A549 (cell line): ENCODE measurements around the gene KCNH2. TPM values are rescaled to one million over a fixed set of nuclear protein-coding genes. Genes with fewer than 3 reads are reported as not detected.

Experiments used
- ATAC-seq, 2 experiments: fragments of 200-7000 bp in 1 of 2; fragments of >200 bp in 1 of 2; cut with Nextera tagmentation in 1 of 2; cut with Tn5 transposase in 1 of 2; 3 replicates each; pipeline versions ENCODE4 v1.8.0 to v1.9.1; 2018 to 2020; ENCODE audit warnings: mild to moderate bottlenecking in 1 of 2, moderate library complexity in 1 of 2
- CTCF ChIA-PET: fragments of 300-600 bp; sonication (Branson Sonifier 250); formaldehyde crosslinking; extraction: SDS; loops from one replicate; lab custom pipeline; 2021; ENCODE audit warnings: antibody characterized with exemption, inconsistent platforms; lab: Yijun Ruan, JAX
- POLR2A ChIA-PET: fragments of 350-600 bp; formaldehyde crosslinking; extraction: SDS; loops from one replicate; lab custom pipeline; 2021; ENCODE audit warnings: antibody characterized with exemption, inconsistent platforms; lab: Yijun Ruan, JAX
- DNase-seq, 2 experiments: peaks; one replicate each; pipeline versions ENCODE4 v3.0.0 to v3.0.0-alpha.2; 2011 to 2016; ENCODE audit warnings: low read depth in 1 of 2, low spot score in 1 of 2
- FAIRE-seq: peaks from 2 replicates; lab custom pipeline; 2011; peaks lifted over from hg19 to GRCh38; lab: Jason Lieb, UNC
- H3K27ac ChIP-seq, 2 experiments: fragments of >200 bp; sonication (Bioruptor Twin); formaldehyde crosslinking; 3 replicates each; pipeline ENCODE4 v1.5.1; 2016 to 2017
- H3K4me1 ChIP-seq: fragments of >200 bp; sonication (Bioruptor Twin); formaldehyde crosslinking; 3 replicates; pipeline ENCODE4 v1.6.1; 2016
- H3K4me2 ChIP-seq: fragments of >200 bp; sonication (Bioruptor Twin); formaldehyde crosslinking; 3 replicates; pipeline ENCODE4 v1.6.1; 2016
- H3K4me3 ChIP-seq: fragments of >200 bp; sonication (Bioruptor Twin); formaldehyde crosslinking; 3 replicates; pipeline ENCODE4 v1.5.1; 2016
- H3K9me3 ChIP-seq: fragments of >200 bp; sonication (Bioruptor Twin); formaldehyde crosslinking; 3 replicates; pipeline ENCODE4 v1.6.1; 2016
- CBX2 ChIP-seq: fragments of 200-600 bp; sonication (generic); IDR thresholded peaks from 2 replicates; pipeline ENCODE4 v1.6.1; 2016; ENCODE audit warnings: low read depth, mild to moderate bottlenecking, borderline replicate concordance
- CEBPB ChIP-seq, 2 experiments: fragments of >200 bp in 1 of 2; sonication (Bioruptor Twin) in 1 of 2; formaldehyde crosslinking in 1 of 2; IDR thresholded peaks; 2 replicates each; pipeline ENCODE4 v1.6.1; 2012 to 2016
- E2F6 ChIP-seq: IDR thresholded peaks from 2 replicates; pipeline ENCODE4 v1.6.1; 2012; ENCODE audit warnings: low read depth, borderline replicate concordance
- ELK1 ChIP-seq: fragments of 150-350 bp; IDR thresholded peaks from 2 replicates; pipeline ENCODE4 v1.6.1; 2014; ENCODE audit warnings: low read depth, mild to moderate bottlenecking, low read length
- ESRRA ChIP-seq: fragments of 150-350 bp; IDR thresholded peaks from 2 replicates; pipeline ENCODE4 v1.6.1; 2014; ENCODE audit warnings: mild to moderate bottlenecking, low read length, borderline replicate concordance
- FOSL2 ChIP-seq, 2 experiments: fragments of 450-650 bp in 1 of 2; fragments of >200 bp in 1 of 2; sonication (Bioruptor Twin) in 1 of 2; formaldehyde crosslinking; IDR thresholded peaks; 2 replicates each; pipeline versions ENCODE4 v1.5.0 to v1.6.1; 2016 to 2020; ENCODE audit warnings: mild to moderate bottlenecking in 1 of 2, moderate library complexity in 1 of 2
- GATA3 ChIP-seq: IDR thresholded peaks from 2 replicates; pipeline ENCODE4 v1.6.1; 2012; ENCODE audit warnings: borderline replicate concordance
- HES2 ChIP-seq: fragments of >200 bp; sonication (Bioruptor Twin); formaldehyde crosslinking; IDR thresholded peaks from 2 replicates; pipeline ENCODE4 v1.6.1; 2016
- HMGXB4 ChIP-seq: fragments of 250-450 bp; sonication (Bioruptor Pico); IDR thresholded peaks from 2 replicates; pipeline ENCODE4 v1.5.0; 2021; ENCODE audit warnings: mild to moderate bottlenecking, moderate library complexity, borderline replicate concordance
- HOXB5 ChIP-seq: fragments of 250-450 bp; sonication (Bioruptor Pico); IDR thresholded peaks from 2 replicates; pipeline ENCODE4 v1.5.0; 2020; ENCODE audit warnings: mild to moderate bottlenecking, moderate library complexity
- KDM1A ChIP-seq: fragments of 200-600 bp; sonication (generic); IDR thresholded peaks from 2 replicates; pipeline ENCODE4 v1.6.1; 2016; ENCODE audit warnings: low read depth, mild to moderate bottlenecking
- MAFK ChIP-seq: fragments of 450-650 bp; IDR thresholded peaks from 2 replicates; pipeline ENCODE4 v1.6.1; 2014; ENCODE audit not compliant: partially characterized antibody
- NPAS2 ChIP-seq: fragments of 250-450 bp; sonication (Bioruptor Pico); IDR thresholded peaks from 2 replicates; pipeline ENCODE4 v1.8.0; 2022; ENCODE audit warnings: mild to moderate bottlenecking, moderate library complexity, borderline replicate concordance
- NR3C1 ChIP-seq: fragments of >200 bp; sonication (Bioruptor Twin); formaldehyde crosslinking; IDR thresholded peaks from 3 replicates; pipeline ENCODE4 v1.6.1; 2017
- PHF8 ChIP-seq: fragments of 200-600 bp; sonication (generic); IDR thresholded peaks from 2 replicates; pipeline ENCODE4 v1.6.1; 2016; ENCODE audit warnings: low read depth, mild to moderate bottlenecking, antibody characterized with exemption, moderate library complexity, borderline replicate concordance
- POLR2A ChIP-seq: IDR thresholded peaks from 2 replicates; pipeline ENCODE4 v1.6.1; 2012; ENCODE audit warnings: mild to moderate bottlenecking, low read length
- RARB ChIP-seq: fragments of 250-450 bp; sonication (Bioruptor Pico); IDR thresholded peaks from 2 replicates; pipeline ENCODE4 v1.8.0; 2021; ENCODE audit warnings: mild to moderate bottlenecking, moderate library complexity
- RFX5 ChIP-seq: fragments of 450-650 bp; IDR thresholded peaks from 2 replicates; pipeline ENCODE4 v1.7.1; 2014; ENCODE audit warnings: antibody characterized with exemption, mild to moderate bottlenecking, moderate library complexity
- RNF2 ChIP-seq: fragments of 200-600 bp; sonication (generic); IDR thresholded peaks from 2 replicates; pipeline ENCODE4 v1.6.1; 2016; ENCODE audit warnings: low read depth, mild to moderate bottlenecking, antibody characterized with exemption, moderate library complexity, borderline replicate concordance
- ZC3H11A ChIP-seq: fragments of 450-650 bp; IDR thresholded peaks from 2 replicates; pipeline ENCODE4 v1.6.1; 2014; ENCODE audit warnings: antibody characterized with exemption, mild to moderate bottlenecking
- WGBS: methylation state at CpG from one replicate; pipeline ENCODE4 v1.1.6; 2017; ENCODE audit errors: missing lambda C conversion rate; 5-methylcytosine and 5-hydroxymethylcytosine counted together
- polyA plus RNA-seq, 4 experiments: library from polyadenylated mRNA; depleted of rRNA in 3 of 4; stranded (reverse); fragments of >200 nt; fragmentation: RNase III in 1 of 4; extraction: RNeasy Plus Mini Kit Qiagen cat#74134 plus additional on column Dnase treatment in 1 of 4; gene quantifications; 2 replicates in 3 of 4; 3 replicates in 1 of 4; pipeline ENCODE4 v1.2.3, GENCODE V29; 2011 to 2017
- TF ChIP-seq, protein P1 (sequence below): fragments of >200 bp; sonication (Bioruptor Twin); formaldehyde crosslinking; IDR thresholded peaks from 3 replicates; pipeline ENCODE4 v1.5.1; 2016
- TF ChIP-seq, protein P2 (sequence below): IDR thresholded peaks from 2 replicates; pipeline ENCODE4 v1.6.1; 2012

Gene KCNH2
- polyA plus RNA-seq, 2 of the 4 experiments (the other 2 are of a cell fraction) = 0.26 to 0.41 TPM

GRCh38 chr7:150958062-150958552, 20.0 kb downstream of the KCNH2 start:
- 92% methylated on average over 34 of the region's 74 CpGs for WGBS
- ATAC-seq (no peak), DNase-seq (no peak), FAIRE-seq (no peak)
- H3K4me1 ChIP-seq = no peaks in the 10 kb centered on the region
- ChIA-PET POLR2A (no interaction called here), CTCF (interaction anchor here (1.4 to 2.0 kb wide), 2 partner anchors 28 to 60 kb away, joined by 4 to 14 read pairs; no protein-coding TSS in a partner anchor)
- H3K9me3 ChIP-seq = no peaks in the 10 kb centered on the region
- H3K27ac ChIP-seq = no peak overlapping the region
- H3K4me3 ChIP-seq = no peak overlapping the region
- H3K4me2 ChIP-seq = no peak overlapping the region
- no peak for TF ChIP-seq HES2
- no peak for TF ChIP-seq PHF8
- TF ChIP-seq RFX5 = no peak
- TF ChIP-seq POLR2A = no peak
- TF ChIP-seq, protein P1, sequence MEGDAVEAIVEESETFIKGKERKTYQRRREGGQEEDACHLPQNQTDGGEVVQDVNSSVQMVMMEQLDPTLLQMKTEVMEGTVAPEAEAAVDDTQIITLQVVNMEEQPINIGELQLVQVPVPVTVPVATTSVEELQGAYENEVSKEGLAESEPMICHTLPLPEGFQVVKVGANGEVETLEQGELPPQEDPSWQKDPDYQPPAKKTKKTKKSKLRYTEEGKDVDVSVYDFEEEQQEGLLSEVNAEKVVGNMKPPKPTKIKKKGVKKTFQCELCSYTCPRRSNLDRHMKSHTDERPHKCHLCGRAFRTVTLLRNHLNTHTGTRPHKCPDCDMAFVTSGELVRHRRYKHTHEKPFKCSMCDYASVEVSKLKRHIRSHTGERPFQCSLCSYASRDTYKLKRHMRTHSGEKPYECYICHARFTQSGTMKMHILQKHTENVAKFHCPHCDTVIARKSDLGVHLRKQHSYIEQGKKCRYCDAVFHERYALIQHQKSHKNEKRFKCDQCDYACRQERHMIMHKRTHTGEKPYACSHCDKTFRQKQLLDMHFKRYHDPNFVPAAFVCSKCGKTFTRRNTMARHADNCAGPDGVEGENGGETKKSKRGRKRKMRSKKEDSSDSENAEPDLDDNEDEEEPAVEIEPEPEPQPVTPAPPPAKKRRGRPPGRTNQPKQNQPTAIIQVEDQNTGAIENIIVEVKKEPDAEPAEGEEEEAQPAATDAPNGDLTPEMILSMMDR = no peak
- TF ChIP-seq, protein P2, sequence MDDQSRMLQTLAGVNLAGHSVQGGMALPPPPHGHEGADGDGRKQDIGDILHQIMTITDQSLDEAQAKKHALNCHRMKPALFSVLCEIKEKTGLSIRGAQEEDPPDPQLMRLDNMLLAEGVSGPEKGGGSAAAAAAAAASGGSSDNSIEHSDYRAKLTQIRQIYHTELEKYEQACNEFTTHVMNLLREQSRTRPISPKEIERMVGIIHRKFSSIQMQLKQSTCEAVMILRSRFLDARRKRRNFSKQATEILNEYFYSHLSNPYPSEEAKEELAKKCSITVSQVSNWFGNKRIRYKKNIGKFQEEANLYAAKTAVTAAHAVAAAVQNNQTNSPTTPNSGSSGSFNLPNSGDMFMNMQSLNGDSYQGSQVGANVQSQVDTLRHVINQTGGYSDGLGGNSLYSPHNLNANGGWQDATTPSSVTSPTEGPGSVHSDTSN = no peak
- no peak for TF ChIP-seq MAFK
- TF ChIP-seq CBX2 = no peak
- TF ChIP-seq HMGXB4 (CRISPR knock-in tag) = no peak
- TF ChIP-seq HOXB5 = no peak
- TF ChIP-seq CEBPB (IDR thresholded peaks at IDR 0.05) = no peak
- TF ChIP-seq ZC3H11A = no peak
- TF ChIP-seq RARB (CRISPR knock-in tag) = no peak
- no peak for TF ChIP-seq NPAS2 (CRISPR knock-in tag)
- no peak for TF ChIP-seq E2F6
- no peak for TF ChIP-seq GATA3

DNA sequence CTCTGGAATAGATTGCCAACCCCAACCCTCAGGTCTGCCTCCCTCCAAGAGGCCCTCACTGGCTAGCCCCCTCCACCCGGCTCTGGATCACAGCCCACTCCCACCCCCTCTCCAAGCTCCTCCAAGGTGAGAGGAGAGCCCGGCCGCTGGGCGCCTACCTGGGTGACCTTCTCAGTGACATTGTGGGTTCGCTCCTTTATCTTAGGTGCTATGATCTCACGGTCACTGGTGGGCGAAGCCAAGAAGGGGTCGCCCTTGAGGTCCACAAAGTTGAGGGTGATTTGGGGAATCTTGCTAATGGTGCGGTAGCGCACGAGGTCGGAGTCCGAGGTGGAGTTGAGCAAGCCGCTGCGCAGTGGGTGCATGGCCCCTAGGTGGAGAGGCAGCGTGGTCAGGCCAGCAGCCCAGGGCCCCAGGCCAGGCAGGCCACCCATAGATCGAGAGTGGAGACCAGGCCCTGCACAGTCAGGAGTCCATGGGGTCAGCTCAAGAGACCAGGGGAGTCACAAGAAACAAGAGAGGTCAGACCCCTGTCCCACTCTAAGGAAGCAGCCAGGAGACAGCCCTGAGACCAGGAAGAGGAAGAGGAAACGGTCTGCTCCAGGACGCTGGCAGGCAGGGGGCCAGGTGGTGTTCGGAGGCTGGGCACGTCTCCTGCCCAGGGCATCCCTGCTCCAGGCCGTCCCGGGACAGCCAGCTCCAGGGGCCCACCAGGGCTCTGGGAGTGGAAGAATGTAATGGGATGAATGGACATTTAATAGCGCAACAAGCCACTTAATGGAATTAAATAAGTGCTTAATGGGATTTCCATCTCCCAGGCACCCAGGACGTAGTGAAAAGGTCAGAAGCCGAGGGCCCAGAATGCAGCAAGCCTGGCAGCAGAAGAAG, 20.7 kb downstream of the KCNH2 start:
- ChIA-PET POLR2A (no interaction called here), CTCF (interaction anchor here (1.4 kb wide), 1 partner anchor 61 kb away, joined by 4 read pairs; no protein-coding TSS in a partner anchor)
- DNase-seq (no peak), FAIRE-seq (no peak), ATAC-seq (no peak)
- TF ChIP-seq ESRRA (no peak), RNF2 (no peak), CEBPB (IDR thresholded peaks at IDR 0.05) (no peak), FOSL2 (IDR thresholded peaks at IDR 0.05) (no peak), FOSL2 (CRISPR knock-in tag; IDR thresholded peaks at IDR 0.05) (no peak), ELK1 (no peak), PHF8 (no peak), KDM1A (no peak), RARB (CRISPR knock-in tag) (no peak), NR3C1 (no peak)
- TF ChIP-seq, protein P2 = no peak
- no peak overlapping the region for H3K4me3 ChIP-seq
- H3K4me1 ChIP-seq = no peaks in the 10 kb centered on the region
- H3K4me2 ChIP-seq = no peak overlapping the region
- H3K27ac ChIP-seq = no peak overlapping the region
- no peaks in the 10 kb centered on the region for H3K9me3 ChIP-seq
- WGBS = 75% methylated on average over 24 of the region's 26 CpGs
